Duodenal mucosa (tissue), 2 donors: ENCODE measurements around the gene HDAC9.

Source experiments
- H3K27ac ChIP-seq: one replicate; pipeline ENCODE4 v1.7.0; 2013; ENCODE audit warnings: low read depth, low read length
- H3K27me3 ChIP-seq, 2 donors: one replicate each; pipeline ENCODE4 v1.7.0; 2013; ENCODE audit warnings: low read length in 2 of 2, control low read depth in 1 of 2; ENCODE audit not compliant: insufficient read depth in 2 of 2, control insufficient read depth in 1 of 2
- H3K36me3 ChIP-seq, 2 donors: one replicate each; pipeline ENCODE4 v1.7.0; 2013; ENCODE audit warnings: low read length in 2 of 2, control low read depth in 1 of 2; ENCODE audit not compliant: insufficient read depth in 2 of 2, control insufficient read depth in 1 of 2
- H3K4me1 ChIP-seq, 2 donors: one replicate each; pipeline ENCODE4 v1.7.0; 2013; ENCODE audit warnings: low read length in 2 of 2, control low read depth in 1 of 2; ENCODE audit not compliant: insufficient read depth in 2 of 2, control insufficient read depth in 1 of 2
- H3K4me3 ChIP-seq, 2 donors: one replicate each; pipeline ENCODE4 v1.7.0; 2013; ENCODE audit warnings: low read length in 2 of 2, low read depth in 1 of 2
- H3K9ac ChIP-seq, 2 donors: one replicate each; pipeline ENCODE4 v1.7.0; 2013; ENCODE audit warnings: low read length in 2 of 2, low read depth in 1 of 2
- H3K9me3 ChIP-seq, 2 donors: one replicate each; pipeline ENCODE4 v1.7.0; 2013; ENCODE audit warnings: low read length in 2 of 2, control low read depth in 1 of 2; ENCODE audit not compliant: control insufficient read depth in 1 of 2

HDAC9 gene

DNA sequence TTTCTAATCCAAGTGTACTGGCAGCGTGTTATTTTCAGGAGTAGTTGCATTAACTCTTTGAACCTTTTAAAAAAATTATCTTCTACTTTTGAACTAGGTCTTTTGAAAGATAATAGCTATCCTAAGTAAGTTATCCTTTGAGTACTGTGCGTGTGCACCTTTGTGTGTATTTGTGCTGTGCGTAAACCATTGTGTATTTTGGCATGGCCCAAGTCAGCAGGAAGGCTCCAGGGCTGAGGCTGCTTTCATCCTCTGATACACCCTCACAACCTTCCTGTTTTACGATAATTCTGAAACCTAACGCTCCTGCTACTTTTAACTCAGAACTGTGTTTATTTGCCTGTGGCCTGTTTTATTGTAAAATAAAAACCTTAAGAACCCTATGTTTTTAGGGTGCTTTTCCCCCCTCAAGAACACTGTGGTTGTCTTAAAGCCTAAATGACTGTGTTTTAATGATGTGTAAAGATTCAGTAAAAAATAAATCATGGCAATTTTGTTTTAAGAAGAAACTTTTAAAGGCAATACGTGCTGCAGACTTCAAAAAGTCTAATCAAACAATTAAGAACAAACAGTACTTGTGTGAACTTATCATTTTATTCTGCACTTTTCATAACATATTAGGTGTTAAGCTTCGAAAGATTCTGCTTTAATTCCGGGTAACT, 57.5 kb downstream of the HDAC9 start:
- Histone ChIP-seq H3K36me3 (no peaks in the 10 kb centered on the region), H3K9me3 (no peaks in the 10 kb centered on the region), H3K27ac (no peak overlapping the region), H3K27me3 (no peaks in the 10 kb centered on the region), H3K4me3 (no peak overlapping the region), H3K9ac (no peak overlapping the region), H3K4me1 (no peaks in the 10 kb centered on the region)

- no peak overlapping the region for H3K9ac ChIP-seq
- H3K27ac ChIP-seq: no peak overlapping the region
- no peaks in the 10 kb centered on the region for H3K27me3 ChIP-seq
- no peaks in the 10 kb centered on the region for H3K4me1 ChIP-seq
- H3K9me3 ChIP-seq: no peaks in the 10 kb centered on the region
- H3K36me3 ChIP-seq: no peaks in the 10 kb centered on the region
- H3K4me3 ChIP-seq: no peak overlapping the region
Observed at GRCh38 chr7:18553605-18554003, 58.1 kb downstream of the HDAC9 start.

DNA sequence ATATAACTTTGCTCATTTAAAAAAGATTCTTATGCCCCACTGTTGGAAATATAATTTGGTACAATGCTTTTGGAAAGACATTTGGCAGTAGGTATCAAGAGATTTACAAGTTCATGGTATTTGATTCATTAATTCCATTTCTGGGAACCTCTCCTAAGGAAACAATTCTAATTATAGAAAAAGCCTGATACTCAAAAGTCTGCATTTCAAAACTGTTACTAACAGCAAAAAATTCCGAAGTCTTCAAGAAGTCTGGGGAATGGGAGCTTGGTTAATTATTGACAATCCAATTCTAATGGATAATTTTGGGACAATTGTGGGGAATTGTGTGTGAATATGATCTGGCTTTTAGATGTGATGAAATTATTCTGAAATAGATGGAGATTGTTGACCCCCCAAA, 59.6 kb downstream of the HDAC9 start:
- Histone ChIP-seq H3K27ac (no peak overlapping the region), H3K27me3 (no peaks in the 10 kb centered on the region), H3K9ac (no peak overlapping the region), H3K4me3 (no peak overlapping the region), H3K4me1 (no peaks in the 10 kb centered on the region), H3K36me3 (no peaks in the 10 kb centered on the region), H3K9me3 (no peaks in the 10 kb centered on the region)

- H3K36me3 ChIP-seq: no peaks in the 10 kb centered on the region
- no peaks in the 10 kb centered on the region for H3K27me3 ChIP-seq
- H3K9me3 ChIP-seq: no peaks in the 10 kb centered on the region
- H3K4me3 ChIP-seq: no peak overlapping the region
- no peak overlapping the region for H3K9ac ChIP-seq
- H3K4me1 ChIP-seq: no peaks in the 10 kb centered on the region
- no peak overlapping the region for H3K27ac ChIP-seq
Observed at GRCh38 chr7:18555968-18556367, 60.4 kb downstream of the HDAC9 start.

- no peaks in the 10 kb centered on the region for H3K36me3 ChIP-seq
- no peak overlapping the region for H3K27ac ChIP-seq
- no peak overlapping the region for H3K9ac ChIP-seq
- H3K4me1 ChIP-seq: no peaks in the 10 kb centered on the region
- H3K27me3 ChIP-seq: no peaks in the 10 kb centered on the region
- no peaks in the 10 kb centered on the region for H3K9me3 ChIP-seq
- no peak overlapping the region for H3K4me3 ChIP-seq
Observed at GRCh38 chr7:18558503-18558902, 63.0 kb downstream of the HDAC9 start.

GRCh38 chr7:18558910-18559309, 63.4 kb downstream of the HDAC9 start:
- Histone ChIP-seq H3K9ac (no peak overlapping the region), H3K4me3 (no peak overlapping the region), H3K27me3 (no peaks in the 10 kb centered on the region), H3K36me3 (no peaks in the 10 kb centered on the region), H3K9me3 (no peaks in the 10 kb centered on the region), H3K27ac (no peak overlapping the region), H3K4me1 (no peaks in the 10 kb centered on the region)

GRCh38 chr7:18559756-18560155, 64.2 kb downstream of the HDAC9 start:
- Histone ChIP-seq H3K36me3 (no peaks in the 10 kb centered on the region), H3K4me3 (no peak overlapping the region), H3K9me3 (no peaks in the 10 kb centered on the region), H3K27ac (no peak overlapping the region), H3K4me1 (no peaks in the 10 kb centered on the region), H3K9ac (no peak overlapping the region), H3K27me3 (no peaks in the 10 kb centered on the region)

DNA sequence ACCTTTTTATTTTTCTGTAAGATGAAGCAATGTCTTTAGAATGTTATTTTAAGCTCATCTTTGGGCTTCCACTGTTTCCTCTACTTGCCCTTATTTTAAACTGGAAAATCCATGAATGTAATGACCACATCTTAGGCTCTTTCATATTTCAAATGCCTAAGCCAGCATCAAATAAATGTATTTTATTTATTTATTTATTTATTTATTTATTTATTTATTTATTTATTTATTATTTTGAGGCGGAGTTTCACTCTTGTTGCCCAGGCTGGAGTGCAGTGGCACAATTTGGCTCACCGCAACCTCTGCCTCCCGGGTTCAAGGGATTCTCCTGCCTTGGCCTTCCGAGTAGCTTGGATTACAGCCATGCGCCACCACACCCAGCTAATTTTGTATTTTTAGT, 69.2 kb downstream of the HDAC9 start:
- H3K36me3 ChIP-seq: no peaks in the 10 kb centered on the region
- no peak overlapping the region for H3K4me3 ChIP-seq
- no peak overlapping the region for H3K9ac ChIP-seq
- no peak overlapping the region for H3K27ac ChIP-seq
- no peaks in the 10 kb centered on the region for H3K9me3 ChIP-seq
- H3K27me3 ChIP-seq: no peaks in the 10 kb centered on the region
- H3K4me1 ChIP-seq: no peaks in the 10 kb centered on the region

GRCh38 chr7:18565337-18565736, 69.8 kb downstream of the HDAC9 start:
- H3K27me3 ChIP-seq: no peaks in the 10 kb centered on the region
- no peak overlapping the region for H3K4me3 ChIP-seq
- H3K36me3 ChIP-seq: no peaks in the 10 kb centered on the region
- no peaks in the 10 kb centered on the region for H3K9me3 ChIP-seq
- no peak overlapping the region for H3K27ac ChIP-seq
- H3K9ac ChIP-seq: no peak overlapping the region
- H3K4me1 ChIP-seq: no peaks in the 10 kb centered on the region

DNA sequence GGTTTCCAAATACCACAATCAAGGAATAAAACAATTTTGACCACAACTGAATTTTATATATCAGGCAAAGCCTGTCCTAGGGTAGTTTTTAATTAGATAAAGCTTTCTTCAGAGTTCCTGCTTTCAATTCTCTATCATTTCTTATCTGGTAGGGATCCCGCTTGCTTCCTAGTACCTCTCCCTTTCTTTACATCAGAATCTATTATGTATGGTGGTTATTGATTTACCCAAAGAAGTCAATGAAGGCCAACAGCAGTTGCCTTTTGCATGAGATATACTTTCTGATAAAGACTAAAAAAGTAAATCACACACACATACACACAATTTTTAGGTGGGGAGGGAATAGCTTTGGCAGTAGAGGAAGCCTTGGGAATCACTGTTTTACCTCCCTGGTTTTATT, 70.7 kb downstream of the HDAC9 start:
- no peaks in the 10 kb centered on the region for H3K36me3 ChIP-seq
- H3K27ac ChIP-seq: no peak overlapping the region
- H3K4me1 ChIP-seq: no peaks in the 10 kb centered on the region
- no peaks in the 10 kb centered on the region for H3K9me3 ChIP-seq
- no peak overlapping the region for H3K4me3 ChIP-seq
- H3K9ac ChIP-seq: no peak overlapping the region
- no peaks in the 10 kb centered on the region for H3K27me3 ChIP-seq

GRCh38 chr7:18566829-18567228, 71.3 kb downstream of the HDAC9 start:
- Histone ChIP-seq H3K27me3 (no peaks in the 10 kb centered on the region), H3K4me3 (no peak overlapping the region), H3K9ac (no peak overlapping the region), H3K4me1 (no peaks in the 10 kb centered on the region), H3K27ac (no peak overlapping the region), H3K36me3 (no peaks in the 10 kb centered on the region), H3K9me3 (no peaks in the 10 kb centered on the region)
